GM21619 (cell line): ENCODE results near the gene OR5B3.
"Not testable (repeated sequence)": the region's sequence is repeated elsewhere in the genome, so short reads cannot be mapped to it uniquely, and the experiment has no call there.

Experiments
- ATAC-seq: cut with Tn5 transposase; IDR thresholded peaks from one replicate; pipeline ENCODE4 v1.9.1; 2021; ENCODE audit not compliant: unreplicated experiment

The OR5B3 gene

GRCh38 chr11:58406774-58407173 is at the start of gene OR5B3:
Gene OR5B3, minus strand, starts transcription at chr11:58406874. Its CDS starts 3,465 bp downstream, at chr11:58403409.
- ATAC-seq = no peak

- ATAC-seq = no peak
Measured at GRCh38 chr11:58451585-58451984, 44.9 kb upstream of the OR5B3 start.

- ATAC-seq = no peak
Measured at GRCh38 chr11:58446294-58446693, 39.6 kb upstream of the OR5B3 start.

GRCh38 chr11:58444300-58444699 is 37.6 kb upstream of the OR5B3 start:
- ATAC-seq = no peak

- no peak for ATAC-seq
Measured at GRCh38 chr11:58442136-58442535, 35.5 kb upstream of the OR5B3 start, which contains the start of gene OR5B12. Gene OR5B12, minus strand, starts transcription at chr11:58442236. Its CDS starts 2,085 bp downstream, at chr11:58440151.

- no peak for ATAC-seq
Measured at GRCh38 chr11:58438486-58438885, 31.8 kb upstream of the OR5B3 start.

- no peak for ATAC-seq
Measured at GRCh38 chr11:58434217-58434616, 27.5 kb upstream of the OR5B3 start.

GRCh38 chr11:58433638-58434203 is 27.0 kb upstream of the OR5B3 start:
- peak; percentile 58 for ATAC-seq

GRCh38 chr11:58429273-58429672 is 22.6 kb upstream of the OR5B3 start:
- no peak for ATAC-seq

- ATAC-seq = no peak
Measured at GRCh38 chr11:58428021-58428420, 21.3 kb upstream of the OR5B3 start, which contains the start of gene OR5B2. Gene OR5B2, minus strand, starts transcription at chr11:58428121. Its CDS starts 4,860 bp downstream, at chr11:58423261.

- ATAC-seq = not testable (repeated sequence)
Measured at GRCh38 chr11:58399622-58400021, 7.1 kb downstream of the OR5B3 start.

- no peak for ATAC-seq
Measured at GRCh38 chr11:58395581-58395980, 11.1 kb downstream of the OR5B3 start.

- ATAC-seq = no peak
Measured at GRCh38 chr11:58394195-58394594, 12.5 kb downstream of the OR5B3 start.

- ATAC-seq = no peak
Measured at GRCh38 chr11:58392746-58393145, 13.9 kb downstream of the OR5B3 start.

- ATAC-seq = no peak
Measured at GRCh38 chr11:58391879-58392278, 14.8 kb downstream of the OR5B3 start.

- no peak for ATAC-seq
Measured at GRCh38 chr11:58390551-58391063, 16.1 kb downstream of the OR5B3 start.

- no peak for ATAC-seq
Measured at GRCh38 chr11:58358969-58359368, 47.7 kb downstream of the OR5B3 start, which contains the start of gene OR5B17. Gene OR5B17, minus strand, starts transcription at chr11:58359069. Its CDS starts 0 bp downstream, at chr11:58359069.

GRCh38 chr11:58354727-58355126 is 51.9 kb downstream of the OR5B3 start:
- ATAC-seq = no peak
